Stimulated activated CD4-positive, alpha-beta T cell treated with anti-CD3 and anti-CD28 coated beads, Interleukin-1b, Interleukin-23, amount 100 ng/mL, for 48 hours (primary cell): Measurements from ENCODE around the gene GCFC2.
"Not testable (repeated sequence)": the region's sequence is repeated elsewhere in the genome, so short reads cannot be mapped to it uniquely, and the experiment has no call there.

ENCODE experiments used
- DNase-seq: peaks from one replicate; pipeline ENCODE4 v3.0.0-alpha.2; 2020

The GCFC2 gene

DNA sequence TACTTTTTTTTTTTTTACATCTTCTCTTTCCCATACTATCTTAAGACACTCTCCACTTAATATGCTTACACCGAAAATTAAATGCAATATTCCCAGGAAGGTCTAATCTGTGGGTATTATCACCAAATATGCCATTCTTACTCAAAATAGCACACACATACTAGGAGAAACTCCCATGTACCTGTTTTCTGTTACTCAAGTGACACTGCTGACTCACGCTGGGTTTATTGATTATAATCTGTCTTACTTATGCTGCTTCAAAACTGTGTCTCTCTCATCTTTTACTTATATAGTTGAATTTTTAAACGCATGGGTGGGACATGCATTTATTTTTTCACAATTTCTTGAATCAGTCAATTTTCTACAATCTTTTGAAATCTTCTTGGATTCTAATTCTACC lies 34.3 kb downstream of the GCFC2 start:
- no peak for DNase-seq

DNA sequence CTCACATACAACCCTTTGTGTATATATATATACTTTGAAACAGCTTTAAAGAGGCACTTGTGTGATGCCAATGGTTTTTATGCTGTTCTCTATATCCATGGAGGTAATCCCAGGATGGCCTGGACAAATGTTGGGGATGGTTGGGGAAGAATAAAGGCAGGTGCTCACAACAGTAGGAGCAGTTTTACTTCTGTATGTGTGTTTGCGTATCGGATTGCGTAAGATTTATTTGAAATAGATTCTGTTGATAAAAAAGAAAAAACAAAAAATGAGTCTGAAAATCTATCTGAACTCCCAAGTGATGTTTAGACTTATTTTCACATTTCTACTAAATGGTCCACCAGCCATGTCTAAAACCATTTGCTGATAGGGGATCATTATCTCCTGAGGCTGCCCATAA lies 34.8 kb downstream of the GCFC2 start:
- DNase-seq = no peak

DNA sequence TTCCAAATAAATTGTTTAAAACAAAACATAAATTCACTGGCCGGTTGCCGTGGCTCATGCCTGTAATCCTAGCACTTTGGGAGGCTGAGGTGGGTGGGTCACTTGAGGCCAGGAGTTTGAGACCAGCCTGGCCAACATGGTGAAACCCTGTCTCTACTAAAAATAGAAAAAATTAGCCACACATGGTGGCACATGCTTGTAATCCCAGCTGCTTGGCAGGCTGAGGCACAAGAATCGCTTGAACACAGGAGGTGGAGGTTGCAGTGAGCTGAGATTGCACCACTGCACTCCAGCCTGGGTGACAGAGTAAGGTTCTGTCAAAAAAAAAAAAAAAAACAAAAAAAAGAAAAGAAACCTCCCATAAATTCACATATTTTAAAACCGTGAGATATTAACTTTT lies 35.3 kb downstream of the GCFC2 start:
- DNase-seq = not testable (repeated sequence)

DNA sequence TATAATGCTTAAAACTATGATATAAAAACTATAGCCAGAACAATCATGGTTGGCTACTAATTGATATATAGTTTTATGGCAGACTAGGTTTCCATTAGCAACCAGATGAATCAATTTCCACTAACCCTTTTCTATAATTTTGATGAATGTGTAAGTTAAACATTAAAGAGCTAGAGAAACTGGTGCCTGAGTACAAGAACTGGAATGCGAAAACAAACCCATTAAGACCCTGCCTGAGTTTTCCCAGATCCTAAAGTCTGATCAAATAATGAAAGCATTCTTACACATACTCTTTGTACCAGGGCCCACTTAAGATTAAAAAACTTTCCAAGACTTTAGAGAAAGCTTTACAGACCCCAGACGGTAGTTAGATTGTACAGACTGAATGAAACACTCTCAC lies 42.8 kb downstream of the GCFC2 start:
- no peak for DNase-seq

DNA sequence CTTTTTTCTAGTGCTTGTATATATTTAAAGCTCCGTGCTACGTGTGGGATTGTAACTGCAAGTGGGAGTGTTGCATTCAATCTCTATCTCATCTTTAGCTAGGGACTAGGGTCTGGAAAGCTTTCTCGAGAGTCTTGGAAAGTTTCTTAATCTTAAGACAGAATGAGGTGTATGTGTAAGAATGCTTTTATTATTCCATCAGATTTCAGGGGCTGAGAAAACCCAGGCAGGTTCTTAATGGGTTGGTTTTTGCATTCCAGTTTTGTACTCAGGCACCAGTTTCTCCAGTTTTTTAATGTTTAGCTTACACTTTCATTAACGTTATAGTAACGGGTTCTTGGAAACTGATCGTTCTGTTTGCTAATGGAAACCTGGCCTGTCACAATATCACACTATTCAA lies 43.8 kb downstream of the GCFC2 start:
- no peak for DNase-seq

DNA sequence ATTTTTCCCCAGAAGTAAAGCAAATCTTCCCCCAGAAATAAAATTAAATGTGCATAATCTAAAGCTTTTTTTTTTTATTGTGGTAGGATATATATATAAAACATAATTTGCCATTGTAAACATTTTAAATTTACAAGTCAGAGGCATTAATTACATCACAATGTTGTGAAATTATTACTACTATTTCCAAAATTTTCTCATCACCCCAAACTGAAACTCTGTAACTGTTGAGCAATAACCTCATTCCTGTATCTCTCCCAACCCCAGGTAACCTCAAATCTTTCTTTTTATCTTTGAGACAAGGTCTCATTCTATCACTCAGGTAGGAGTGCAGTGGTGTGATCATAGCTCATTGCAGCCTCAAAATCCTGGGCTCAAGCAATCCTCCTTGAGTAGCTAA lies 52.9 kb downstream of the GCFC2 start:
- no peak for DNase-seq

DNA sequence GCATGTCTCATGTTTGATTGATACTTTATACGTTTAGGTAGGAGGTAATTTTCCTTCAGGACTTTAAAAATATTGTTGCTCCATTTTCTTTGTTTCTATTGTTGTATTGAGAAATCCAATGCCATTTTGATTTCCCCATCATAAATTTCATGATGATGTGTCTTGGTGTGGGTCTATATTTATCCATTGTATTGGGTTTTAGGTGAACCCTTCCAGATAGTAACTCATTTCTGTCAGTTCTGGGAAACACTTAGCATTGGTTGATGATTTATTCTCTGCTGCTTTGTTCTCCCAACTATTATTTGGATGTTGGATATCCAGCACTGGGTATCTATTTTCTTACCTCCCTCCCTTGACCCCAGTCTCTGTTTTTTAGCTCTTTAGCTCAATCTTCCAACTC lies 54.2 kb downstream of the GCFC2 start:
- no peak for DNase-seq

DNA sequence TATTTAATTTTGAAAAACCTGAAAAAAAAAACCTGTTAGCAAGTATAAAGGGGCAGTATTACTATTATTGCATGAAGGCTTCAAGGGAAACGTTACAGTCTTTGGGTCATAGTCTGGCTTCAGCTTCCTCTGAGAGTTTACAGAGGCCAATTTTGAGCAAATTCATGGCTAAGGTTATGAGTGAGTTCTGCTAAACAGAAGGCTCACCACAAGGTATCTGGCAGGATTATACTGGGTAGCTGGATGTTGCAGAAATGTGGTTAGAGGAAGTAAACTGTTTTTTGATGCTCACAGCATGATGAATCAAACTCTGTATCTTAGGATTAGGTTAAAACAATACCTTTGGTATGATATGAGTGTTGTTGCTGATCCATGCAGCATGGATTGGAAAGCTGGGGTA lies 54.9 kb downstream of the GCFC2 start:
- DNase-seq = no peak

DNA sequence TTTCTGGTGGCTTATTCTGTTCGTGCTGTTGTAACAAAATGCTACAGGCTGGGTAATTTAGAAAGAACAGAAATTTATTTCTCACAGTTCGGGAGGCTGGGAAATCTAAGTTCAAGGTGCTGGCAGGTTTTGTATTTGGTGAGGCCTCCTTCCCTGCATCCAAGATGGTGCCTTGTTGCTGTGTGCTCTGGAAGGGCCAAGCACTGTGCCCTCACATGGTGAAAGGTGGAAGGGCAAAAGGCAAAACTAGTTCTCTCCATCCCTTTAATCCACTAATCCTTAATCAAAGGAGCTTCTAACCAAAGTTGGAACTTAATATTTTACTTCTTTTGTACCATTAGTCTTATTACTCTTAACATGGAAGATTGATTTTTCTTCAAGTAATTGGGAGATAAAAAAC lies 56.7 kb downstream of the GCFC2 start:
- no peak for DNase-seq

DNA sequence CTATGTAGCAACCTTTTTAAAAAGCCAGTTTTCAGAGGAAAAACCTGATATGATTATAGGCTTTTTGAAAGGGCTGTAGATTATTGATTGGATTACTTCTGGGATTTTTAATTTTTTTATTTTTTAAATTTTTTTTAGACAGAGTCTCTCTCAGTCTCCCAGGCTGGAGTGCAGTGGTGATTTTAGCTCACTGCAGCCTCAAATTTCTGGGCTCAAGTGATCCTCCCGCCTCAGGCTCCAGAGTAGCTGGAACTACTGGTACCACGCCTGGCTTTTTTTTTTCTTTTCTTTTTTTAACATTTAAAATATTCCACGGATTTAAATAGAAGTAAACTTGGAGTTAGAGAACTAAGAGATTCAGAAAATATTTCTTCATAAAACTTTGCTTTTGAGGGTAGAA lies 62.9 kb downstream of the GCFC2 start:
- no peak for DNase-seq

DNA sequence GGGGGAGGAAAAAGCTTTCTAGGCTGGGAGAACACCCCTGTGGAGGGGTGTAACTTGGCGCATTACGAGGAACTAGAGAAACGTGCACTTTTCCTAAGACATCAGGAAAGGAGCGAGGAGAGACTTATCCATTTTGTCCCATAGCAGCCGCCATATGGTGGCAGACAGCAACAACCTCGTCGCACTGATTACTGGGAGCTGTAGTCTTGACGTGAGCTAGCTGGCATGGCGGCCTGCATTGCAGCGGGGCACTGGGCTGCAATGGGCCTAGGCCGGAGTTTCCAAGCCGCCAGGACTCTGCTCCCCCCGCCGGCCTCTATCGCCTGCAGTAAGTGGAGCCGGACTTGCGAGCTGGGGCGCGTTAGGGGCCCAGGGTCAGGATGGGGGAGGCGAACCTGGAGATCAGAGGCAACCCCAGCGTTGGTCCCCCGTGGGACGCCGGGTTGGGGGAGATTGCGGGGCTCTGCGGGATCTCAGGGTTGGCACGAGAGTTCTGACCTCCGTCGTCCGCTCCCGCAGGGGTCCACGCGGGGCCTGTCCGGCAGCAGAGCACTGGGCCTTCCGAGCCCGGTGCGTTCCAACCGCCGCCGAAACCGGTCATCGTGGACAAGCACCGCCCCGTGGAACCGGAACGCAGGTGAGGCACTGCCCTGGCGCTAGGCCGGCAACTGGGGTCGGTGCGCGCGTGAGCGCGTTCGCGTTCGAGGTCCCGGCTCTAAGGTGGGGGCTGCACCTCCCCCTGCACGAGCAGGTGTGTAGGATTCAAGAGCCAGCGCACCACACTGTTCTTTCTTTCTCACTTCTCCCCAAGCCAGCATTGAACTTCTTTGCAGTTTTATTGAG lies 63.9 kb downstream of the GCFC2 start, which contains the start of gene MRPL19:
Gene MRPL19, plus strand, starts transcription at position 201 of the 843 bp plus-strand sequence. Its CDS starts 25 bp downstream, at position 226.
- DNase-seq = peak; percentile 81

DNA sequence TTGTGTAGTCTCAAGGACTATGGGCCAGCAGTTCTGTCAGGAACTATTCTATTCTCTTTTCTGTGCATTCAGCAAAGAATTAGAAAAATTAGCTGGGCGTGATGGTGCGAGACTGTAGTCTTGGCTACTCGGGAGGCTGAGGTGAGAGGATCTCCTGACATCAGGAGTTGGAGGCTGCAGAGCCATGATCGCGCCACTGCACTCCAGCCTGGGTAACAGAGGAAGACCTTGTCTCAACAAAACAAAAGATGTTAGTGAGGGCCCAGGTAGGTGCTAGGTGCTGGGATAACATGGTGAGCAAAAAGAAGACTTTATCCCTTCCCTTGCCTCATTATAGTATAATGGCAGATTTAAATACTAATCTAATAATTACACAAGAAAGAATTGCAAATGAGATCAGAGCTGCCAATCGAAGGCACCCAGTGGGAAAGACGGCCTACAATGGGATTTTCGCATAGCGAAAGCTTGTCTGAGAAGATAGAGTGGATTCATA lies 64.6 kb downstream of the GCFC2 start:
- no peak for DNase-seq

DNA sequence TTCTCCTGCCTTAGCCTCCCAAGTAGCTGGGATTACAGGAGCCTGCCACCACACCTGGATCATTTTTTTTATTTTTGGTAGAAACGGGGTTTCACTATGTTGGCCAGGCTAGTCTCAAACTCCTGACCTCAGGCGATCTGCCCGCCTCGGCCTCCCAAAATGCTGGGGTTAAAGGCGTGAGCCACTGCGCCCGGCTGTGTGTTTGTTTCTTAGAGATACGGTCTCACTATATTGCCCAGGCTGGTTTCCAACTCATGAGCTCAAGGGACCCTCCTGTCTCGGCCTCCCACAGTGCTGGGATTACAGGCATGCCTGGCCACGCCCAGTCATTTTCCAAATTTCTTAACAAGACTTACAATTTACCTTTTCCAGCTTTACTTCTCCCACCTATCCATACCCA lies 65.1 kb downstream of the GCFC2 start:
- DNase-seq = no peak

DNA sequence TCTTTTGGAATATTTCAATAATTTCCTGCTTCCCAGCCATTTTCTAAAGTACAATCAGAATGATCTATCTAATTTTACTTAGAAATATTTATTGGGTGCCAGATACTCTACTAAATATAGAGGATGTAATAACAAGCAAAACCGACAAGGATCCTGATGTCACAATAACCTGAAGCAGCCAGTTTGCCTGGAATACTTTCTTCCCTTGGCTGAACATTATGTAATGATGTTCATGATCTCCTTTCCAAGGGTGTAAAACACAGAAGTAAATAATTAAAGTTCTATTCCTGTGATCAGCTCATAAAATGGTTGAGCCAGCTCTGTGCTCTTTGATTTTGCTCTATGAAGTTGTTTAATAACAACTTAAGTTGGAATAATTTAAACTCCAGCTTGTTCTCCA lies 66.7 kb downstream of the GCFC2 start:
- no peak for DNase-seq

DNA sequence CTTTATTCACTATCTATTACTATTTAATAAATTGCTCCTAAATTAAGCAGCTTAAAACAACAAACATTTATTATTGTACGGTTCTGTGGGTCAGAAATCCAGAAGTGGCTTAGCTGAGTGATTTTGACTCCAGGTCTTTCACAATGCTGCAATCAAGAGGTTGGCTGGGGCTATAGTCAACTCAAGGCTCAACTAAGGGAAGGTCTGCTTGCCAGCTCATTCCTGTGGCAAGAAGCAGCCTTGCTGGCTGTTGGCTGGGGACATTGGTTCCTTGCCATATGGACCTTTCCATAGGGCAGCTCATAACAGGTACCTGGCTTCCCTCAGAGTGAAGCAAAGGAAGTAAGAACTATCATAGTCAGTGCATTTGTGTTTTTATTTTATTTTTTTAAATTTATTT lies 69.1 kb downstream of the GCFC2 start:
- DNase-seq = no peak

DNA sequence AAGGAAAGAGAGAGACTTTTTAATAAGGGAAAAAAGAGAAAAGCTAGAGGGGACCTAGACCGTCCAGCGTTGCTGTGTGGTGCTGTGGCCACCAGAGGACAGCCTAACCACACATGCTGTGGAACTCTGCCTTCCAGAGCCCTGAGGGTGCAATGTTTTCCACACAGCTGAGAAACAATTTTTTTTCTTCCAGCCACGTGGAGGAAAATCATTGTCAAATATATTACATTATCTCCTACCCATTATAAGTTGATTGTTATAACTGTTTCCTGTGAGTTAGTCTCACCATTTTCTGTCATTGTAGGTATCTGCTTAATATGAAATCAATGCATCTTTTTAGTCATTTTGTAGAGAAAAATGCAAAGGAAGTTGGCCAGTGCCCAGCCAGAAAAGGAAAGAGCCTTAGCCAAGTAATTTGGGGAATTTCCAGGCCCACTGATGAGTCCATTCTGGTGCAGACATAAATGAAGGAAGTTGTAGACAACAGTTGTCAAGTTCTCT lies 70.0 kb downstream of the GCFC2 start:
- DNase-seq = peak; percentile 54

DNA sequence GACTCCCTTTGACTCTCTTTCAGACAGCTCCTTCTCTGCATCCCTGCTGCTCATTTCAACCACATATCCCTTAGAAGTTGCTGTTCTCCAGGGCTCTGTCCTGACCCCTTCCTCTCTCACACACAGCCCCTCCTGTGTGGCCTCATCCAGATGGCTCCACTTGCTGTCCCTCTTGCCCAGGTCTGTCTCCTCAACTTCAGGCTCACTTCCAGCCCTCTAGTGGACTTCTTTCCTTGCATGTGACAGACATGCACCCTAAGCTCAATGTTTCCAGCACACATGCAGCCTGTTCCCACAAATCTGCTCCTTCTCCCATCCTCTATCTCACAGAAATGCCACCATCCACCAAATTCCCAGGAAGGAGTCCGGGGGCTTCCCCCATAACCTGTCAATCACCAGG lies 73.1 kb downstream of the GCFC2 start:
- DNase-seq = no peak

DNA sequence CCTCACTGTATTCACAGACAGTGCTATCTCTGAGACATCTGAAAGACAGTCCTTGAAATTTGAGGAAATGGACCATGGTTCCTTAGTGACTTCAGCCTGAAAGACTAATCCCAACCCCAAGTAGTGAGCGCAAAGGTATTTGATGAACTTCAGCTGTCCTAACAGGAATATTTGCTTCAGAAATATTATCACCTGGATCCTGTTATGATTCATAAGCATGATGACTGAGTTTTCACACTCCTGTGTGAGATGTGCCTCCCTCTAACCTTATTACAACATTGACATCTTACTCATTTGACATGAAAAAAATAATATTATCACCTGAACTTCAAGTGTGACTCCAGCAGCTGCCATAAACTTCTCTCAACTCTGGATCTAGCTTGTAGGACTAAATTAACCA lies 75.8 kb downstream of the GCFC2 start:
- no peak for DNase-seq

DNA sequence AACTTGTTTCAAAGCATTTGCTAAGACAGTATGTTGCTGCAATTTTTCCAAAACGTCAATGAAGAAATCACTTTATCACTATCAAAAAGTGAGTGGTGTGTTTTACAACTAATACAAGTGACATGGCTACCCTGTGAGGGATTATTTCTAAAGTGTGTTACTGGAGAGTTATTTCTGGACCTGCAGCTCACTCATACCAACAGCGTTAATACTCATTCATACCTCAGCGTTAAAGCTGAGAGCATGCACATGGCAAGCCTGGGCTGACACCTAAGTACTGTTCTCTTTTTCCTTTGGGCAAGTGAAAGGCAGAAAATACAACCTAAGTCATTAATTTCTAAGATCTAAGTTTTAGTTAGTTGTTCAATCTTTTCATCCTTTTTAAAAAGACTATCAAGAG lies 77.1 kb downstream of the GCFC2 start:
- no peak for DNase-seq

DNA sequence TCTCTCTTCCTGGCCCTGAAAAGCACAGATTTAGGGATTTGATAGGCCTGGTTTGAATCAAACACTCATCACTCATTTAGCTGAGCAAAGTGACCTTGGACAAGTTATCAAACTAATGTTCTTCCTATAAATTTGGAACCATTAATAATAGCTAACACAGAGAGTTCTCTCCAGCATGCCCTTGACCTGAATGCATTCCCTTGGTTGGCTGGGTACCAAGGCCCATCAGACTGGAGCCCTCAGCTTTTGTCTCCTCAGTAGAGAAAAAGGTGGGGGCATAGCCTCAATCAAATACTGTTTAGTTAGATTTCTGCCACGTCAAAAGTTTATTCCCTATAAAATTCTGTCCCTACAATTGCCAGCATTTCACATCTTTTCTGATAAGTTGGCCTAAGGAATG lies 77.9 kb downstream of the GCFC2 start:
- DNase-seq = no peak

DNA sequence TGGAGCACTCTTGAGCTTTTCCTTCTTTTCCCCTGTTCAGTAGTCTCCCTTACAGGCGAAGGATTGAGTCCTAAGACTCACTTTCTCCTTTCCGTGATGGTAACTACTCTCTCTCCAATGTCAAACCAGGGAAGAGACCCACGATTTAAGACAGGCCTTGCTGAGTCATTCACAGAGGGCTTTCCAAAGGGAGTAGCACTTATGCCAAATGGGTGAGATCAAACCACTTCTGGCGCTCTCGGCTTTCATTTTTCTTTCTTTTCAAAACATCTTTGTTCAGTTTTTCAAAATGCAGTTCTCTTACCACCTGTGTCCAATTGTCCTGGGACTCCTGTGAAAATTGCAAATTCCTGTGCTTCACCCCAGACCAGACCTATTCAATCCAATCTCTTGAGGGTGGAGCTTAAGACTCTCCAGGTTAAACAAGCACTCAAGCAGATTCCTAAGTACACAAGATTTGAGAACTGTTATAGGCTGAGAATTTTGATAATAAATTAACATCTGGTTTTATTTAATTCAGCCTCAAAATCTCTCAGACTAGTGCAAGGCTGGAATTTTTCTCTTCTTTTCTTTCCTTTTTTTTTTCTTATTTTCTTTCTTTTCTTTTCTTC lies 78.5 kb downstream of the GCFC2 start:
- no peak for DNase-seq

DNA sequence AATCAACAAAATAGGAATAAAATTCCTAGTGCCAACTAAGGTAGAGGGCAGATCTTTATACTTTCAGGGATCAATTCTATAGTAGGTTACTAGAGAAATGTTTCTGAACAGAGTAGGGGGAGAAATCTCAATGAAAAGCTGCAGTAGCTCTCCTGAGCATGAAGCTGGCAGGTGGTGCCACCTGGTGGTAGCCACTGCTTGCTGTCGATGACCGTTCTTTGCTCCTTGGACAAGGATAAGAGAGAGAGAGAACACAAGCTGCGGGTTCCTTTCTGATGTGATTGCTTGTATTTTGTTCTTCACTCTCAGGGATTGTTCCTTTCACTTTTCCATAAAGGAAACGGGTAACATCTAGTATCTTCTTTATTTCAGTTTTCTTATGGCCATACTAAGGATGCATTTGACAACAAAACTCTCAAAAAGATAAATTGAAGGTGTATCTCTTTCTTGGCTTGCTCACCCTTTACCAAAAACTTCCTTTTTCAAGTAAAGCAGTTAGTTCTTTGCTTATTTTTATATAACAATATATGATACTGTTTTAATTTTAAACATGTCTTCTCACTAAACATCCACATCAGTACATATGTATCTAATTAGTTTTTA lies 82.7 kb downstream of the GCFC2 start:
- peak; percentile 50 for DNase-seq

DNA sequence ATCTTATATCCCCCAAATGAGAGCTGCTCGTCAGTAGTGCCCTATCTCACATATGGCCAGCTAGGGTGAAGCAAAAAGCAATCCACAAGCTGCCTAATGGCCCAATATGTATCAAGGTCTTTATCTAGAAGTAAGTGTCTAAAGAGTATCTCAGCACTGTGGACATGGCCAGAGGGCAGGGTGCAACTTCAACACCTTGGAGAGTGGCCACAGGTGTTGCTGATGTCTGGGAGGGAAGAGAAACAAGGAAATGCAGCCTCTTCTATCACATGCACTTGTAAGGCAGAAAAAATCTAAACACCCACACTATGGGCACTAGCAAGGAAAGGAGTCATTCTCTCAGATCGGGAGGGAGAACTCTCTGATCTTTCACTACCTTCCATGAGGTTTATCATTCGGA lies 87.8 kb downstream of the GCFC2 start:
- DNase-seq = no peak

DNA sequence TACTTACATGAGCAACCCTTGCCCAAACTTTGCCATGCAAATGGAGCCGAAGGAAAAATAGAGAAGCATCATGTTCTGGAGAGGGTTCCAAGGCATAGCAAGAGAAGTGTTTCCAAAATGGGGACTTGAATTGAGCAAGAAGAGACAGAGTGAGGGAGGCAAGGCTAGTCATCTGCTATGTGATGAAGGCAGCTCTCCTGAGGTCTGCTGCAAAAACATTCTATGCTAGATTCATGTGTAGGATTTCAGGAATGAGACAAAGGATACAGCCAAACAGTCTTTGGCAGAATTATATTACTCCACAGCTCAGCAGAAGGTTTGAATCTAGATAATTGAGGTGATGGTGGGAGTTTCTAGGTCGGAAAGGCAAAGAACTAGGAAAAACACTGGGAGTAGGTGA lies 88.2 kb downstream of the GCFC2 start:
- no peak for DNase-seq
